Inferior parietal cortex (tissue), 1 donor: ENCODE results near the gene FAM187B.
"Not testable (repeated sequence)": the region's sequence is repeated elsewhere in the genome, so short reads cannot be mapped to it uniquely, and the experiment has no call there.

Experiments
- DNase-seq: peaks from one replicate; pipeline ENCODE4 v3.0.0-alpha.2; 2016; ENCODE audit errors: extremely low spot score

The FAM187B gene

DNA sequence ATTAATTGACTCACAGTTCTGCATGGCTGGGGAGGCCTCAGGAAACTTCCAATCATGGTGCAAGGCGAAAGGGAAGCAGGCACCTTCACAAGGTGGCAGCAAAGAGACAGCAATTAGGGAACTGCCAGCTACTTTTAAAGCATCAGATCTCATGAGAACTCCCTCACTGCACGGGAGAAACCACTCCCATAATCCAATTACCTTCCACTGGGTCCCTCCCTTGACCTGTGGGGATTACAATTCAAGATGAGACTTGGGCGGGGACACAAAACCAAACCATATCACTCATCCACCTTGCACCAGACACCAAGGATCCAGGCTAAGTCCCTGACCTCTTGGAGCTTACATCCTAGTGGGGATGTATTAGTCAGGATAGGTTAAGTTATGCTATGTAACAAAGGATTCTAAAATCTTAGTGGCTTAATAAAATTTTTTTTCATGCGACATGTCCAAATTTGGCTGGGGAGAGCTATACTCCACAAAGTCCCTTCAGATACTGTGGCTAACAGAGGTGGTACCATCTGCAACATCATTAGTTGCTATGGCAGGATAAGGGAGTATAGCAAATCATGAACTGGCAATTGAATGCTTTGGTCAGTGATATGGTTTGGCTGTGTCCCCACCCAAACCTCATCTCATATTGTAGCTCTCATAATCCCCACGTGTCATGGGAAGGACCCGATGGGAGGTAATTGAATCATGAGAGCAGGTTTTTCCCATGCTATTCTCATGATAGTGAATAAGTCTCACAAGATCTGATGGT lies 8.3 kb upstream of the FAM187B start:
- no peak for DNase-seq

DNA sequence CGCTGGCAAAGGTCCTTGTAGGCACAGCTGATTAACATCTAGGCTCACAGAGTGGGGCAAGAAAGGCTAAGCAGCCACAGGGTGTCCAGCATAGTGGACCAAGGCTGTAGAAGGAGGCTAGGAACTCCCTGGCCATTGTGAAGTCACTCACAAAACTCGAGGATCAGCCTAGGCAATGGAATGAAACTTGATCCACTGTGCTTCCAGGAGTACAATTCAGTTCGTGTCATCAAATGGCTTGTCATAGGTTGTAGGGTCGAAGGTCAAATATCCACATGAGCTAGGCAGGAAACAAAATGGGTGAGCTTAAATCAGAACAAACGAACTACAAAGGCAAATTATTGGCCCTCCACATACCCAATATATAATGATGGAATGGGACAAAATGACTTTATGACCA lies 4.4 kb upstream of the FAM187B start:
- DNase-seq: no peak

DNA sequence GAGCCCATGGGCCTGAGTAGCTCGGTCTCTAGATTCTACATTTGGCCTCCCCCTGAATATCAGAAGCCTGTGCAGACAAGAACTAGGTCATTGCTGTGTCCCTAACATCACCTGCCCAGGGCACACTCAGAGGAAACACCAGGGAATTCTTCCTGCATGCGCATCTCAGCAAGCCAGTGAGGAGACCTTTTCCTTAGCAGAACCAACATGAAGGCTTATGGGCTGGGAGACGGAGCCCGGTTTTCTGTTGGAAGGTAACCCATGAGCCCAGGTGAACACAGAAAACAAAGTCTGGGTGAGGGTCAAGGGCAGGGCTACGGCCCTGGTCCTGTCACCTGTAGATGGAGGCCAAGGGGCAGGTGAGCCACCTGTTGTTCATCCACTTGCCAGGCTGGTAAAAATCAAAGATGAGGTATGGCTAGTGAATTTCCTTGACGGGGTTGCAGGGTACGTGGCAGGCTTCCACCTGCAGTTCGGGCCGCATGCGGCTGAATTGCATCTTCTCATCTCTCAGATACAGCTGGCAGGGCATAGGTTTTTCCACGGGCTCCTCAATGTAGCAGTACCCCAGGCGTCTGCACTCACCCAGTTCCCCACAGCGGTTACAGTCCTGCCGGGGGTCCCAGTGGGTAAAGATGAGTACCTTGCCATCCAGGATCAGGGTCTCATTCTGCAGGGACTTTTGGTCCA lies 3.6 kb upstream of the FAM187B start:
- no peak for DNase-seq

DNA sequence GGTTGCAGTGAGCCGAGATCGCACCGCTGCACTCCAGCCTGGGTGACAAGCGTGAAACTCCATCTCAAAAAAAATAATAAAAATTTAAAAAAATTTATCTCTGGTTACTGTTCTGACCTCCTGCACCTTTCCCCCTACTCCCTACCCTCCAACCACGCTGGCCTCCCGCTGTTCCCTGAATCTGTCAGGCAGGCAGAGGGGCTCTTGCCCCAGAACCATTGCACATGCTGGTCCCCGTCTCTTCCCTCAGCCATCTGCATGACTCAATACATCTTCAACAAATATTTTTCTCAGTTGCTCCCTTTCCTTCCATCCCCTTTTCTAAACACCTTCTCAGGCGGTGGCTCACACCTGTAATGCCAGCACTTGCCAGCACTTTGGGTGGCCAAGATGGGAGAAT lies 1.1 kb upstream of the FAM187B start:
- no peak for DNase-seq

DNA sequence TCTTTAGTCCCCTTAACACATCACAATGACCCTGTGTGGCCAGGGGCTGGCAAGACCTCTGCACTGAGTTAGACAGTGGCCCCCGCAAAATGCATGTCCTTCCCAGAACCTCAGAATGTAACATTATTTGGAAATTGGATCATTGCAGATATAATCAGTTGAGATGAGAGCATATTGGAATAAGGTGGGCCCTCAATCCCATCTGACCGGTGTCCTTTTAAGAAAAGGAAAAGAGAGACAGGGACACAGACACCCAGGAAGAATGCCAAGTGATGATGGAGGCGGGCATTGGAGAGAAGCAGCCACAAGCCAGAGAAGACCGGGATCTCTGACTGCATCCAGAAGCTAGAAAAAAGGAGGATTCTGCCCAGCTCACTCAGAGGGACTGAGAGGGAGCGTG lies 1.8 kb downstream of the FAM187B start:
- no peak for DNase-seq

DNA sequence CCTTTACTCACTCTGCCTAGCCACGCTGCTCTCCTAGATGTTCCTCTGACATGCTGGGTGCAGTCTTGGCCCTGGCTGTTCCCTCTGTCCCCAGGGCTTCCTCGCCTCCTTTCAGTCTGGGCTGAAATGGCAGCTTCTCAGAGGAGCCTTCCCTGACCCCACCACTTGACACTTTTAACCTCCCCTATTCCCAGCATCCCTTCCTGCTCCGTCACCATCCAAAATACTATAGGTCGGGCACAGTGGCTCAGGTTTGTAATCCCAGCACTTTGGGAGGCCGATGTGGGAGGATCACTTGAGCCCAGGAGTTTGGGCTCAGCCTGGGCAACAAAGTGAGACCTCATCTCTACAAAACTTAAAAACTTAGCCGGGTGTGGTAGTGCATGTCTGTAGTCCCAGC lies 2.6 kb downstream of the FAM187B start:
- no peak for DNase-seq

DNA sequence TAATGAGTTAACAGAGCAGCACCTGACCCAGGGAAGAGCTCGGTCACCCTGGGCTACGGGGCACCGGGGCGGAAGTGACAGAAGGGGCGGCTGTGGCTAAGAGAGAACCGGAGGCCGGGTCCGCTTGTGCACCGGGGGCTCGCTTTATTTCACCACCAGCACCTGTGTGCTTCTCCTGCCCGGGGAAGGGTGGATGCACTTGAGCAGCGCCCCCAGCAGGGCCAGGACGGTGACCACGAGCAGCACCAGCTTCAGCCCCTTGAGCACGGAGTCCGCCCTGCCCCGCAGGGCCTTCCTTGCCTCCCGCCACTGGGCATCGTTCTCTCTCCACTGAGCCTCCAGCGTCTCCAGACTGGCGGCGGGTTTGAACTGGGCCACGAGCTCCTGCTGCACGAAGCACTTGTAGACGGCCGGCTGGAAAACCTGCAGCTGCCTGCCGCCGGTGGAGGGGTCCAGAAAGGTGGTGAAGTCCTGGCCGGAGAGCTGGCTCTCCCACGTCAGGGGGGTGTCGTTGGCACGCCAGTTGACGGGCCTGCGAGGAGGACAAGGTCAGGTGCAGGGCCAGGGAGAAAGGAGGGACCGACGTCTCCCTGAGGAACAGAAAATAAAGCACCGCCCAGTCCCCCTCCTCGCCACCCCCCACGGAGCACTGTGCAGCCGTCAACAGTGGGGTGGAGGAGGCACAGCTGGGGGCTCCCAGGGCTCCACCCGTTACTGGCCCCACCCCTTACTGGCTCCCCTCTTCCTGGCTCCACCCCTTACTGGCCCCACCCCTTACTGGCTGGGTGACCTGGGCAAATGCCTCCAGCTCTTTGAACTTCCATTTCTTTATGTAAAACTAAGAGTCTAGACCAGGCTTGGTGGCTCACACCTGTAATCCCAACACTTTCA lies 3.6 kb downstream of the FAM187B start:
- DNase-seq: no peak

DNA sequence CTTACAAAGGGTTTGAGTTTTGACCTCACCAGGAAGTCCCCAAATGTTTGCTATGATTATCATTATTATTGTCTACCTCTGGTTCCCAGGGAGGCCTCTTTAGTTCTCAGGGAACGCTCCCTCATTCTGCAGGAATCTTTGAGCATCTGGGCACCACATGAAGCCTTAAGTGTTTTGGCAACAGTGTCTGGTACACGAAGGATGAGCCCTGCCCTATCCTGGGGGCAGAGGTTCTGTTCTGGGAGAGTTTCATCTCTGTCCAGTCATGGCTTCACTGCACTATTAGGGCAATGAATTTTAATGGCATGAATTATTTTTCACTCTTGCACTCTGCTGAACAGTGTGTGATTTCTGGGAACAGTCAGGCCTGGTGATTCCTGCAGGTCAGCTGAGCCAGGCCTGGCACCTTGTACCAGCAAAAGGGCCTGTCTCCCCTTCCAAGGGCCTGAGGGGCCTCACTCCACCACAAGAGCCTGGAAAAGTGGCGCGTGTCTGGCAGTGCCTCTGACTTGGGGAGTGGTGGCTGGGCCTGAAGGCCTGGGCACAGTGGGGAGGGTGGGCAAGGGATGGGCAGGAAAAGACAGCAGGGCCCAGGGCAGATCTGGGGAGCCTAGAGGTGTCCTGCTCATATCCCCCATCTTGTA lies 4.6 kb downstream of the FAM187B start:
- no peak for DNase-seq

DNA sequence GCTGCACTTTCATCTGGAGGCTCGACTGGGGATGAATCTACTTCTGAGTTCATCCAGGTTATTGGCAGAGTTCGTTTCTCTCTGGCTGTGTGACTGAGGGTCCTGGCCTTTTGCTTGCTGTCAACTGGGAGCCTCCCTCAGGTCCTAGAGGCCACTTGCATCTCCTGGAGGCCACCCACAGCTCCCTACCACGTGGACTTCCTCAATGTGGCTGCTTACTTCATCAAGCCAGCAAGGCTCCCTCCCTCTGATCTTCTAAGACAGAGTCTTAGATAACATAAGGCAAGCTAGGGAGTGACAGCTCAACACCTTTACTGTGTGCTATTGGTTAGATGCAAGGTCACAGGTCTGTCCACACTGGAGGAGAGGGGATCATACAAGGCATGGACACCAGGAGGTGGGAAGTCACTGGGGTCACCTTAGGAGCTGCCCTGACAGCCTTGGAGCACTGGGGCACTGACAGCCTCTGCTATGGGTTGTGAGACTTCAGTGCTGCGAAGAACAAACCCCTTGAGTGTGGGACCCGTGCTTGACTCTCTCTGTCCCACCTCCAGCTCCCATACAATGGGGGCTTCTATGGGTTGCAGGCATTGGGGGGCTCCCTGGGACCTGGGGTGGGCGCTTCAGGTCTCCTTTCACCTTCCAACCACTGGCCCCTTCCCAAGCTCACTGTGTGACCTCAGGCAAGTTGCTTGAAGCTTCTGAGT lies 5.3 kb downstream of the FAM187B start:
- no peak for DNase-seq

DNA sequence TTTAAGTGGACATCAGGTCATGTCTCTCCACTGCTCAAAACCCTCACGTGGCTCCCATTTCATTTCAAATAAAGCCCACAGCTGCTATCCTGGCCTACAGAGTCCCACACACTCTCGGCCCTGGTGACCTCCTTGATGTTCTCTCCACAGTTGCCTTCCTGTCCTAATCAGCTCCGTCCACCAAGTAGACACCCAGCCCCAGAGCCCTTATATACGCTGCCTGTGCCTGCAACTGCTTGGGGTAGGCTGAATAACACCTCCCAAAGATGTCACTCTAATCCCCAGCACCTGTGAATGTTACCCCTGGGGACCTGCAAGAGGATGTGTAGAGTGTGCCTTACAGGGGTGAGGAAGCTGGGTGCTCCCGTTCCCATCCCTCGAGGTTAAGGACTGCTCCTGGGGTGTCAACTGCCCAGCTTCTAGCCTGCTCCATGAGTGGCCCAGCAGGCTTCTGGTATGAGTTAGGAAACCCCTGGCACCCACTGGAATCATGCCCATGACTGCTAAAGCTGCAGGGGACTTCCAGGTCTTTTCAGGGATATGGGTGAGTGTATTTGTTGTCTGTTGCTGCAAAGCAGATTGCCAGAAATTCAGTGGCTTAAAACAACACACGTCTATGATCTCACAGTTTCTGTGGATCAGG lies 6.0 kb downstream of the FAM187B start:
- no peak for DNase-seq

DNA sequence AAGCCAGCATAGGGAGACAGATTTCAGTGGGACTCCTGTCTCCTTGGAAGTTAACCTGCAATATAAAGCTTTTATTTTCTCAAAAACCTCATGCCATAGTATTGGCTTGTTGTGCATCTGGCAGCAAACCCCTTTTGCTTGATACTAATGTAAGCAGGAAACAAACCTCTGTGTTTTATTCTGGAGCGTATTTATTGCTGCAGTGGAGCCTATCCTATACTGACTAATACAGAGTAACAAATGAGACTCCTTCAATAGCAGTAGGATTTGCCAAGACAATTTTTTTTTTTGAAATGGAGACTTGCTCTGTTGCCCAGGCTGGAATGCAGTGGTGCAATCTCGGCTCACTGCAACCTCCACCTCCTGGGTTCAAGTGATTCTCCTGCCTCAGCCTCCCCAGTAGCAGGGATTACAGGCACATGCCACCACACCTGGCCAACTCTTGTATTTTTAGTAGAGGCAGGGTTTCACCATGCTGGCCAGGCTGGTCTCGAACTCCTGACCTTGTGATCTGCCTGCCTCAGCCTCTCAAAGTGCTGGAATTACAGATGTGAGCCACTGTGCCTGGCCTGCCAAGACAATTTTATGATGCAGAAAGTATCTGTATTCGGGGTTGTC lies 7.5 kb downstream of the FAM187B start:
- not testable (repeated sequence) for DNase-seq

DNA sequence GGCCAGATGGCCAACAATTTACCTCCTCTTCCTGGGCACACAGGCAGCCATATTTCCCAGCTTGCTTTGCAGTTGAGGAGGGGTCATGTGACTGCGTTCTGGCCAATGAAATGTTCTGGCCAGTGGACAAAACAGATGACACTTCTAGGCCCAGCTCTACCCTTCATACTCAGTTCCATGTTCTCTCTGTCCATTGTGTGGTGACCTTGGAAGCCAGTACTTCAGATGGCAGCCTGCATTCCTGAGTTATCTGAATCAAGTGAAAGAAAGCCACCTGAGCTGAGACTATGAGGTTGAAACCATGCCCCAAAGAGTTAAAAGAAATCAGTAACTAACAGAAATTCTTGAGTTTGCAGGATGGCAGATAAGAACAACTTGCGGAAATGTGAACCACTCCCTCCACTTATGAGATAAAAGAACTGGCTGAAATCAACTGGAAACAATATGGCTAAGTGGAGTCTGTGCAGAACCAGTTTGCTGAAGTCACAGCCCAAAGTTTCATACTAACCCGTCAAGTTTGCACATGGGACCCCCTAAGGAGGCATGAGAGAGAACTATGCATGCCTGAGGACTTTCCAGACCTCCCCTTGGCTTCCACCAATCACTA lies 8.1 kb downstream of the FAM187B start:
- no peak for DNase-seq

DNA sequence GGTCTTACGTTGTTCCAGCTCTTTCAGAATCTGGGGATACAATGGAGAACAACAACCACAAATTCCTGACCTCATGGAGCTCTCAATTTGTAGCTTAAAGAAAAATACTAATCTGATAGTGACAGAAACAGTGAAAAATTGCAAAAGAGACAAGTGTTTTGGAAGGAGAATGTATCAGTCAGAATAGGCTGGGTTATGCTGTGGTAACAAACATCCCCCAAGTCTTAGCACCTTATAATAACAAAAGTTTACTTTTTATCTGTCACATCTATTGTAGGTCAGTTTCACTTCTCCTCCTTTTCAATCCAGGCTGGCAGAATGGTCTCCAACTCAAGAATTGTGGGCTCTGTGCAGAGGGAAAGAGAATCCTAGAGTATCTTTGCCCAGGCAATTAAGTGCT lies 9.5 kb downstream of the FAM187B start:
- DNase-seq: no peak

DNA sequence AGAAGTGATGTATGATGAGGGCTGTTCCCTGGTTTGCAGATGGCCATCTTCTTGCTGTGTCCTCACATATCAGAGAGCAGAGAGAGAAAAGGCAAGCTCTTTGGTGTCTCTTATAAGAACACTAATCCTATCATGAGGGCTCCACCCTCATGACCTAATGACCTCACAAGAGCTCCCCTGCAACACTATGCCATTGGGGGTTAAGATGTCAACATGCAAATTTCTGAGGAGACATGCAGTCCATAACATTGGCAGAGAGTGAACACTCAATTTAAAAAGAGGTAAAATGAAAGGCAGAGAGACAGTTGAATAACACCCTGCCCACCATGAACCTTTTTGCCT lies 10.9 kb downstream of the FAM187B start:
- DNase-seq: no peak

DNA sequence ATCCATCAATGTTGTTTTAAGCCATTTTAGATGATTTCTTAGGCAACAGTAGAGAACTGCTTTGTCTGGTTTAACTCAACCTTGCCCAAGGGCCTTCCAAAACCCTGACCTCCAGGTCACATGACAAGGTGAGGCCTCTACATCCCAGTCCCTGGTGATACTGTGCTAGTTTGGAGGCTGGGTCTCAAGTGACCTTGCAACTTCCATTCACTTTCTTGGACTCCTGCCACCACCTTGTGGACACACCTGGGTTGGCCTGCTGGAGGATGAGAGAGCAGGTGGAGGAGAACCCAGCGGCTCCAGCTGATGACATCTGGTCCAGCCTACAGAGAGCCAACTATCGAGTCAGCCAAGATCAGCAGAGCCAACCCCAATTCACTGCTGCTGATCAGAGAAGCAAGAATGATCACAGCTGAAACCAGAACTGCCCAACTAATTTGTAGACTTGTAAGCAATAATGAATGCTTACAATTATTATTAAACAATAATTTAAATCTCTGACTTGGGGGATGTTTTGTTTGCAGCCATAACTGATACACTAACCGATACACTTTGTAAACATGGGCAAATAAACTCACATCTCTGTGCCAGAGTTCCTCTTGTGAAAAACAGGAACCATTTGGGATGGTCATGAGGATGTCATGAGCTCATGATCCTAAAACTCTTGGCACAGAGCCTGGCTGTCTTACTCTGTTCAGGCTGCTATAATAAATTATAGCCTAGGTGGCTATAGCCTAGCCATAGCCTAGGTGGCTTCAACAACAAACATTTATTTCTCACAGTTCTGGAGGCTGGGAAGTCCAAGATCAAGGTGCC lies 11.5 kb downstream of the FAM187B start:
- DNase-seq: peak; percentile 25

DNA sequence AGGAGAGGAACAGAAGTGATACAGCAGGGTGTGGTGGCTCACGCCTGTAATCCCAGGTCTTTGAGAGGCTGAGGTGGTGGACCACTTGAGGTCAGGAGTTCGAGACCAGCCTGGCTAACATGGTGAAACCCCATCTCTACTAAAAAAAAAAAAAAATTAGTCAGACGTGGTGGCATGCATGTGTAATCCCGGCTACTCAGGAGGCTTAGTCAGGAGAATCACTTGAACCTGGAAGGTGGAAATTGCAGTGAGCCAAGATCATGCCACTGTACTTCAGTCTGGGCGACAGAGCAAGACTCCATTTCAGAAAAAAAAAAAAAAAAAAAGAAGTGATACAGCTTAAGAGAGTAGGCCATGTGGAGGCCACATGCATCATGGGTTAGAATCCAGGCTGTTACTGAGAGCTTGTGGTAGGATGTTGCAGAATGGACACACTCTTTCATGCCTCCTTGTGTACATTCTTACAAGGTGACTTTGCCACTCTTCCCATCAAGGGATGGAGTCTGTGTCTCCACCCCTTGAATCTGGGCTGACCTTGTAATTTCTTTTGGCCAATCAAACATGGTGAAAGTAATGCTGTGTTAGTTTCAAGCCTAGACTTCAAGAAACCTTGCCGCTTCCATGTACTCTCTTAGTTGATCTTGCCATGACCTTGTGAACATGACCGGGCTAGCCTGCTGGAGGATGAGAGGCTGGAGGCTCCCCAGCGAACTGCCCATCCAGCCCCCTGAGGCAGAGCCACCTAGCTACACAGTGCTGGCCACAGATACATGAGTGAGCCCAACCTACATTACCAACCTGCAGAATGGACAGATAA lies 12.3 kb downstream of the FAM187B start:
- no peak for DNase-seq

DNA sequence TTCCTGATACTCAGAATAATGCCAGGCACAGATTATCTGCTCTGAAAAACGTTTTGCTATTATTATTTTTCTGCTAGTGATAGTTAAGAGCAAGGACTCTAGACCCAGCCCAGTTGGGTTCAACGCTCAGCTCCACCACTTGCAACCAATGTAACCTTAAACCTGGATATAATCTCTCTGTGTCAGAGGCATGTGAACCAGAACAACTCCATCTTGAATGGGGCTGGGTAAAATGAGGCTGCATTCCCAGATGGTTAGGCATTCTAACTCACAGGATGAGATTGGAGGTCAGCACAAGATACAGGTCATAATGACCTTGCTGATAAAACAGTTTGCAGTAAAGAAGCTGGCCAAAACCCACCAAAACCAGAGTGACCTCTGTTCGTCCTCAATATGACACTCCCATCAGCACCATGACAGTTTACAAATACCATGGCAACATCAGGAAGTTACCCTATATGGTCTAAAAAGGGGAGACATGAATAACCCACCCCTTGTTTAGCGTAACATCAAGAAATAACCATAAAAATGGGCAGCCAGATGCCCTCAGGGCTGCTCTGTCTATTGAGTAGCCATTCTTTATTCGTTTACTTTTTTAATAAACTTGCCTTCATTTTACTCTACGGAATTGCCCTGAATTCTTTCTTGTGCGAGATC lies 13.6 kb downstream of the FAM187B start:
- no peak for DNase-seq
